IPS-18c (cell line): ENCODE data around the gene OR5K1.

Source experiments
- H3K4me3 ChIP-seq: 2 replicates; pipeline ENCODE4 v1.7.0; 2013; ENCODE audit warnings: low read depth, mild to moderate bottlenecking, low read length, moderate library complexity; ENCODE audit not compliant: insufficient read depth
- H3K9me3 ChIP-seq: one replicate; pipeline ENCODE4 v1.6.1; 2013; ENCODE audit warnings: mild to moderate bottlenecking, low read length, moderate library complexity; ENCODE audit not compliant: control insufficient read depth, insufficient read depth

The OR5K1 gene

GRCh38 chr3:98504539-98504938 lies 41.5 kb downstream of the OR5K1 start:
- H3K4me3 ChIP-seq = no peak overlapping the region
- H3K9me3 ChIP-seq = no peaks in the 10 kb centered on the region

- Histone ChIP-seq H3K9me3 (no peaks in the 10 kb centered on the region), H3K4me3 (no peak overlapping the region)
Observed at GRCh38 chr3:98508582-98508981, 45.6 kb downstream of the OR5K1 start.

GRCh38 chr3:98512576-98512975 lies 49.6 kb downstream of the OR5K1 start:
- no peak overlapping the region for H3K4me3 ChIP-seq
- H3K9me3 ChIP-seq = no peaks in the 10 kb centered on the region

GRCh38 chr3:98513091-98513511 lies 50.1 kb downstream of the OR5K1 start:
- Histone ChIP-seq H3K4me3 (no peak overlapping the region), H3K9me3 (no peaks in the 10 kb centered on the region)

GRCh38 chr3:98513736-98514135 lies 50.7 kb downstream of the OR5K1 start:
- Histone ChIP-seq H3K9me3 (no peaks in the 10 kb centered on the region), H3K4me3 (no peak overlapping the region)

- no peak overlapping the region for H3K4me3 ChIP-seq
- no peaks in the 10 kb centered on the region for H3K9me3 ChIP-seq
Observed at GRCh38 chr3:98514948-98515347, 51.9 kb downstream of the OR5K1 start.

GRCh38 chr3:98518816-98519215 lies 55.8 kb downstream of the OR5K1 start:
- Histone ChIP-seq H3K4me3 (no peak overlapping the region), H3K9me3 (no peaks in the 10 kb centered on the region)

- H3K4me3 ChIP-seq = no peak overlapping the region
- H3K9me3 ChIP-seq = no peaks in the 10 kb centered on the region
Observed at GRCh38 chr3:98519351-98519750, 56.4 kb downstream of the OR5K1 start.

GRCh38 chr3:98521897-98522543 lies 59.0 kb downstream of the OR5K1 start:
- Histone ChIP-seq H3K9me3 (no peaks in the 10 kb centered on the region), H3K4me3 (peak overlapping the region; percentile 88)
